Astrocyte (in vitro differentiated cells and primary cell): Measurements from ENCODE around the gene KPNA2.

ENCODE experiments used
- EZH2 ChIP-seq: IDR thresholded peaks from 2 replicates; pipeline ENCODE4 v1.6.1; 2012; ENCODE audit warnings: mild to moderate bottlenecking, low read length, inconsistent platforms; ENCODE audit not compliant: insufficient read depth
- TF ChIP-seq, protein P1 (sequence below): IDR thresholded peaks from 2 replicates; pipeline ENCODE4 v1.5.1; 2011; ENCODE audit warnings: low read depth, mild to moderate bottlenecking, inconsistent platforms, low read length, moderate library complexity; ENCODE audit not compliant: insufficient read depth

DNA sequence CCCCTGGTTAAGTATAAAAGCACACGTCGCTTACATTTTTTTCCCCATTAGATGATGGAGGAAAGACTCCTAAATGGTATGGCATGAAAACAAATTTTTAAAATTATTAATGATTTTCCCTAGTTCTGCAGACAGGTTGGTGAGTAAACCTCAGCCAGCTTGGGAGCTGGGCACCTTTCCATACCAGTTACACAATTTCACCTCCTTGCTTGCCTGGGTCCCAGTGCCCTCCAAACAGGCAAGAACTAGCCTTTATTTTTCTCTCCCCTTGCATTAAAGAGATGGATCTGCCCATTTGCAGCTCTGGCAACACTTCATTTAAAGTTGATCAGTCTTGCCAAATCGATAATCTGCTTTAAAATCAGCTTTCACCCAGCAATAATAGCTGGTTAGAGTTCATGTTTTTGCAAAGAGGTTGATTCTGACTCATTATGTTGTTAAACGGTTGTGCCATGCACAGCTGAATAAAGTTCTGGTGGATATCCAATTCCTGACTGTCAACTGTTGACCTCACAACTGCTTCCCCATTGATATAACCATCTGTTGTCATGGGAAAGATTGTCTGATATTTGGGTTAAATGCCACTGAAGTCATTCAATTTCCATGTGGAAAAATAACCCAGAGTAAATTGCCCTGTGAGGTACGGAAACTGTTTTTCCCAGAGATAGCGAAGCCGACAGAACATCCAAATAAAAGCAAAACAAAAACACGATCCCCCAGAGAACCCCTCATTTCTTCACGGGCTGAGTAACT, 40.5 kb upstream of the KPNA2 start:
- no peak for TF ChIP-seq EZH2
- TF ChIP-seq, protein P1, sequence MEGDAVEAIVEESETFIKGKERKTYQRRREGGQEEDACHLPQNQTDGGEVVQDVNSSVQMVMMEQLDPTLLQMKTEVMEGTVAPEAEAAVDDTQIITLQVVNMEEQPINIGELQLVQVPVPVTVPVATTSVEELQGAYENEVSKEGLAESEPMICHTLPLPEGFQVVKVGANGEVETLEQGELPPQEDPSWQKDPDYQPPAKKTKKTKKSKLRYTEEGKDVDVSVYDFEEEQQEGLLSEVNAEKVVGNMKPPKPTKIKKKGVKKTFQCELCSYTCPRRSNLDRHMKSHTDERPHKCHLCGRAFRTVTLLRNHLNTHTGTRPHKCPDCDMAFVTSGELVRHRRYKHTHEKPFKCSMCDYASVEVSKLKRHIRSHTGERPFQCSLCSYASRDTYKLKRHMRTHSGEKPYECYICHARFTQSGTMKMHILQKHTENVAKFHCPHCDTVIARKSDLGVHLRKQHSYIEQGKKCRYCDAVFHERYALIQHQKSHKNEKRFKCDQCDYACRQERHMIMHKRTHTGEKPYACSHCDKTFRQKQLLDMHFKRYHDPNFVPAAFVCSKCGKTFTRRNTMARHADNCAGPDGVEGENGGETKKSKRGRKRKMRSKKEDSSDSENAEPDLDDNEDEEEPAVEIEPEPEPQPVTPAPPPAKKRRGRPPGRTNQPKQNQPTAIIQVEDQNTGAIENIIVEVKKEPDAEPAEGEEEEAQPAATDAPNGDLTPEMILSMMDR, result no peak
